GM21381 (cell line): ENCODE data around the gene RPL19.
"Not testable (repeated sequence)": the region's sequence is repeated elsewhere in the genome, so short reads cannot be mapped to it uniquely, and the experiment has no call there.

ENCODE experiments used
- ATAC-seq: cut with Tn5 transposase; IDR thresholded peaks from one replicate; pipeline ENCODE4 v1.9.1; 2021; ENCODE audit warnings: mild to moderate bottlenecking, moderate library complexity; ENCODE audit not compliant: unreplicated experiment

RPL19 gene

DNA sequence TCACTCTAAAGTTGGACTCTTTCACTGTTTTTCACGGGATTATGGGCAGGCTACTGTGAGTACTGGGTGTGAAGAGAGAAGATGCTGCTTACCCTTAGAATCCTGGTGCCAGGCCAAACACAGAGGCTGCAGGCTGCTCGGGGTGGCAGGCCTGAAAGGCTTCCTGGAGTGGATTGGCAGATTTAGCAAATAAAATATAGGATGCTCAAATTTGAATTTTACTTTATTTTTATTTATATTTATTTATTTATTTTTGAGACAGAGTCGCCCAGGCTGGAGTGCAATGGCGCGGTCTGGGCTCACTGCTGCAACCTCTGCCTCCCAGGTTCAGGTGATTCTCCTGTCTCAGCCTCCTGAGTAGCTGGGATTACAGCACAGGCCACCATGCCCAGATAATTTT is 40.5 kb downstream of the RPL19 start:
- no peak for ATAC-seq

GRCh38 chr17:39243155-39243554 is 43.1 kb downstream of the RPL19 start:
- ATAC-seq = no peak

DNA sequence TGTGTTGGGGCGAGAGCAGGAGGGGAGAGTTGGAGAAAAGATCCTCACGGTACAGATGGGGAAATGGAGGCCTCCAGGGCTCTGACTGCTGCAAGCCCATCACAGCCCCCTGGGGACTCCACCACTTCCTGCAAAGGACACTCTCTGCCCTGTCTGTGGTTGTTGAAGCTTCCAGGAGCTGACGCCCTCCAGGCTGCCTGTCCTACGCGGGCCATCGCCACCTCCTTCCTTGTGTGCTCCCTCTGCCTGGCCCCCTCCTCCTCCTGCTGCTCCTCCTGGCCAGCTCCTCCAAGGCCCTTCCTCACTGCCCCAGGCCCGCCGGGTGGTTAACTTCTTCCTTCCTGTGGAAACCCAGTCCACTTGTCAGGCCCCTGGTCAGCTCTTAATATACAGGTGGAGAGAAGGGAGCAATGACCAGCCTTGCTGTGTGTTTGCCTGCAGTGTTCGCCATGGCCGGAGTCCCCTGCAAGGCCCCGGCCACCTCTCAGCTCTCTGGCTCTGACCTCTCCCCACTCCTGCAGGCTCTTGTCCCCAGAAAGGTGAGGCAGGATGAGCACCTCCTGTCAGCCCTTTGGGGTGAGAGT is 44.0 kb downstream of the RPL19 start:
- no peak for ATAC-seq

DNA sequence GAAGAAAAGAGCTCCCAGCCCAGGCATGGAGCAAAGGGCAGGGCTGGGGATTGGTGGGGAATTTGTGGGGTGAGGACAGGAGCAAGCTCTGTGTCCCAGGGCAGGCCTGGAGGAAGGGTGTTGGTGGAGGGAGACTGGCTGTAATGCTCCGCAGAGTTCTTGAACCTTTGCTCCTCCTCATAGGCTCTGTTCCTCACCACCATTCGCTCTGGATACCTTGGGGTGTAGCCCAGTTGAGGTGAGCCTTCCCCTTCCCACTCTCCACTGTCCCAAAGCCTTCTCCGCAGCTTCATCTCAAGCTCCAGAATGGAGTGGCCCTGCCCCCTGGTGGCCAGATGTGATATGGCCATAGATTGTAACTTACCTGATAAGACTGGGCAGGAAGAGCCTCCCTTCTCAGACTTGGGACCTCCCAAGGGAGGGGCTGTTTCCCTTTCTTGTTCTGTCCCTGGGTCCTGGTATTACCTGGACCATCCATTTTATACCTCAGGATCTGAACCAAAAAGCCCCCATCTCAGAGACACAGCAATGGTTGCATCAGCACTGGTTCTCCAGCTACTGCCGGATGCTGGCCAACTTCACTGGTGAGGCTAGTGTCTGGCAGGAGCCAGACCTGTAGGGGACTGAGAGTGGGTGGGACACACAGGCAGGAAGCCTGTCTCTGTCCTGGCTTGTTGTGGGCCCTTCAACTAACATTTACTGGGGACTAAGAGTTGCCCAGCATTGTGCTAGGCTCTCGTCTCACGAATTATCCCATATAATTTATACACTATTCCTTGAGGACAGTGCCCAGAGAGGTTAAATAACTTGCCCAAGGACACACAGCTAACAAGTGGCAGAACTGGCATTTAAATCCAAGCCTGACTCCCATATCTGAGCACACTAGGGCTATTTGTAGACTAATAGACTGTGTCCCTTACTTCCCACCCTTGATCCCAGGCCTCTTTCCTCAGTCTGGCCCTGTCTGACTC is 44.8 kb downstream of the RPL19 start:
- ATAC-seq = no peak

- no peak for ATAC-seq
Observed at GRCh38 chr17:39246274-39246673, 46.2 kb downstream of the RPL19 start.

GRCh38 chr17:39250076-39250475 is 50.0 kb downstream of the RPL19 start:
- not testable (repeated sequence) for ATAC-seq

- ATAC-seq = no peak
Observed at GRCh38 chr17:39251997-39252396, 51.9 kb downstream of the RPL19 start.

DNA sequence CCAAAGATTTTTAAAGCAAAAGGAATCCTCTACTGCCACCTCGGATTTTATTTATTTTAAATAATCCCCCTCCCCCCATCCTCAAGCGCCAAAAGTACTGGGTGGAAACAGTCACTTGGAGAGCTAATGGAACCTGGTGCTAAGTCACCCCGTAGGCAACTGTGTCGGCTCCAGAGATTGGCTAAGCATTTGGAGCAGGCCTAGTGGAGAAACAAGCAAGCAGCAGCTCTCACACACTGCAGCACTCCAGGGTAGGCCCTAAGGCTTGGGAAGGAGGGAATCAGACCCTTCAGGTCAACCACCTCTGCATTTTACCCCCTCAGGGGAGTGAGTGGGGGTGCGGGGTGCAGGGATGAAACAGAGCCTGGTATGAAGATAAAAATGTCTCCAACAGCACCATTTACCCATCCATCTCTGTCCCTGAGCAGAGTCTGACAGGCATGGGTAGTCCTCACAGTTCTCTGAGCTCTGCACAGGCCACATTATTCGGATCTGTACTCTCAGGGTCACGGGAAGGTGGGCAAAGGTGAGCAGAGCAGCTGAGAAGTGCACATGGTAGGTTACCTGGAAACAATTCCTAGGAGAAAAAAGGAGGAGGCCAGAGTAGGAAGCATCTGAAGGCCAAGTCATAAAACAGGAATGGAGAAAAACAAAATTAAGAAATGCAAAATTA is 52.8 kb downstream of the RPL19 start:
- no peak for ATAC-seq
